Measurements from ENCODE around the gene VIM. TPM values are rescaled to one million over a fixed set of nuclear protein-coding genes. Genes with fewer than 3 reads are reported as not detected.

The VIM gene
- total and polyA plus RNA-seq, 10 of the 15 experiments (the other 5 are each of a cell fraction or from before 2014, with no cell fraction given) = 44.2 to 287 (median 188) TPM

- Histone ChIP-seq H3K4me2 (ENCODE audit: control insufficient read depth, insufficient read depth) (no peak overlapping the region), H3K4me3 (no peak overlapping the region), H3K27ac (ENCODE audit: control insufficient read depth, insufficient read depth) (no peak overlapping the region), H3K9me3 (replicated peaks; ENCODE audit: control insufficient read depth, insufficient read depth, low read length) (no peaks in the 10 kb centered on the region; the same call in 2 of the 3 replicates), H3K79me2 (ENCODE audit: control insufficient read depth, insufficient read depth, low read length) (no peaks in the 10 kb centered on the region), H3K36me3 (ENCODE audit: control insufficient read depth in 2 of 2, insufficient read depth in 2 of 2, low read length in 1 of 2) (peaks cover 7% of the 10 kb centered on the region in 2 experiments; a peak in 3 of 4 replicates), H3K4me1 (ENCODE audit: control insufficient read depth, insufficient read depth, low read length) (peaks cover 20% of the 10 kb centered on the region), H4K20me1 (ENCODE audit: control insufficient read depth, insufficient read depth) (no peaks in the 10 kb centered on the region), H3K9ac (ENCODE audit: control insufficient read depth, insufficient read depth, low read length) (no peak overlapping the region), H3K27me3 (replicated peaks in 1 of 2; ENCODE audit: control insufficient read depth in 2 of 2, insufficient read depth in 2 of 2, low read length in 1 of 2) (no peaks in the 10 kb centered on the region; a peak in 1 of 4 replicates), H2AFZ (ENCODE audit: control insufficient read depth, low read depth, low read length) (no peak overlapping the region)
- CTCF ChIA-PET = interaction anchor here (1.0 kb wide), 1 partner anchor 281 kb away, joined by 3 read pairs; no protein-coding TSS in a partner anchor
- intact Hi-C loops (cut with micrococcal nuclease; ENCODE audit: unreplicated experiment) (loop anchor here (5.0 to 10.0 kb wide), 3 partner anchors 206 to 649 kb away; partner anchors contain the start of gene RSU1), in situ Hi-C loops (cut with MboI) (no loop called here)
- SMC1A ChIA-PET (ENCODE audit: uncharacterized antibody, unreplicated experiment) = no interaction called here
- WGBS (ENCODE audit: insufficient coverage, insufficient replicate concordance, low lambda C conversion rate, missing lambda C conversion rate) = 92% methylated on average over 14 of the region's 14 CpGs
- TF ChIP-seq SMARCA5 (IDR thresholded peaks at IDR 0.05) = no peak
- no peak for TF ChIP-seq SIX5 (IDR thresholded peaks at IDR 0.05; ENCODE audit: low read depth, low read length, severe bottlenecking)
- TF ChIP-seq KLF5 (IDR thresholded peaks at IDR 0.05; ENCODE audit: partially characterized antibody) = no peak
- TF ChIP-seq ZBTB4 (CRISPR knock-in tag; IDR thresholded peaks at IDR 0.05) = no peak
- no peak for TF ChIP-seq PAX8 (IDR thresholded peaks at IDR 0.05)
- TF ChIP-seq NFYB (IDR thresholded peaks at IDR 0.05; ENCODE audit: insufficient read depth, low read depth, low read length) = no peak
- TF ChIP-seq, protein P1, sequence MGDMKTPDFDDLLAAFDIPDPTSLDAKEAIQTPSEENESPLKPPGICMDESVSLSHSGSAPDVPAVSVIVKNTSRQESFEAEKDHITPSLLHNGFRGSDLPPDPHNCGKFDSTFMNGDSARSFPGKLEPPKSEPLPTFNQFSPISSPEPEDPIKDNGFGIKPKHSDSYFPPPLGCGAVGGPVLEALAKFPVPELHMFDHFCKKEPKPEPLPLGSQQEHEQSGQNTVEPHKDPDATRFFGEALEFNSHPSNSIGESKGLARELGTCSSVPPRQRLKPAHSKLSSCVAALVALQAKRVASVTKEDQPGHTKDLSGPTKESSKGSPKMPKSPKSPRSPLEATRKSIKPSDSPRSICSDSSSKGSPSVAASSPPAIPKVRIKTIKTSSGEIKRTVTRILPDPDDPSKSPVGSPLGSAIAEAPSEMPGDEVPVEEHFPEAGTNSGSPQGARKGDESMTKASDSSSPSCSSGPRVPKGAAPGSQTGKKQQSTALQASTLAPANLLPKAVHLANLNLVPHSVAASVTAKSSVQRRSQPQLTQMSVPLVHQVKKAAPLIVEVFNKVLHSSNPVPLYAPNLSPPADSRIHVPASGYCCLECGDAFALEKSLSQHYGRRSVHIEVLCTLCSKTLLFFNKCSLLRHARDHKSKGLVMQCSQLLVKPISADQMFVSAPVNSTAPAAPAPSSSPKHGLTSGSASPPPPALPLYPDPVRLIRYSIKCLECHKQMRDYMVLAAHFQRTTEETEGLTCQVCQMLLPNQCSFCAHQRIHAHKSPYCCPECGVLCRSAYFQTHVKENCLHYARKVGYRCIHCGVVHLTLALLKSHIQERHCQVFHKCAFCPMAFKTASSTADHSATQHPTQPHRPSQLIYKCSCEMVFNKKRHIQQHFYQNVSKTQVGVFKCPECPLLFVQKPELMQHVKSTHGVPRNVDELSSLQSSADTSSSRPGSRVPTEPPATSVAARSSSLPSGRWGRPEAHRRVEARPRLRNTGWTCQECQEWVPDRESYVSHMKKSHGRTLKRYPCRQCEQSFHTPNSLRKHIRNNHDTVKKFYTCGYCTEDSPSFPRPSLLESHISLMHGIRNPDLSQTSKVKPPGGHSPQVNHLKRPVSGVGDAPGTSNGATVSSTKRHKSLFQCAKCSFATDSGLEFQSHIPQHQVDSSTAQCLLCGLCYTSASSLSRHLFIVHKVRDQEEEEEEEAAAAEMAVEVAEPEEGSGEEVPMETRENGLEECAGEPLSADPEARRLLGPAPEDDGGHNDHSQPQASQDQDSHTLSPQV (IDR thresholded peaks at IDR 0.05) = no peak
- no peak for TF ChIP-seq NFXL1 (IDR thresholded peaks at IDR 0.05; ENCODE audit: borderline replicate concordance)
- no peak for TF ChIP-seq TCF12 (IDR thresholded peaks at IDR 0.05; ENCODE audit: low read depth, low read length)
- no peak for TF ChIP-seq ATF2 (IDR thresholded peaks at IDR 0.05; ENCODE audit: low read length)
- TF ChIP-seq, protein P2, sequence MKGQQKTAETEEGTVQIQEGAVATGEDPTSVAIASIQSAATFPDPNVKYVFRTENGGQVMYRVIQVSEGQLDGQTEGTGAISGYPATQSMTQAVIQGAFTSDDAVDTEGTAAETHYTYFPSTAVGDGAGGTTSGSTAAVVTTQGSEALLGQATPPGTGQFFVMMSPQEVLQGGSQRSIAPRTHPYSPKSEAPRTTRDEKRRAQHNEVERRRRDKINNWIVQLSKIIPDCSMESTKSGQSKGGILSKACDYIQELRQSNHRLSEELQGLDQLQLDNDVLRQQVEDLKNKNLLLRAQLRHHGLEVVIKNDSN (IDR thresholded peaks at IDR 0.05; ENCODE audit: borderline replicate concordance, extremely low read length, insufficient read depth, low read depth, low read length) = no peak
- TF ChIP-seq SIN3A (IDR thresholded peaks at IDR 0.05; ENCODE audit: low read depth, low read length) = no peak
- ATAC-seq (no peak), FAIRE-seq (no peak), DNase-seq (ENCODE audit: low read depth, low spot score) (no peak)
- RAD21 ChIA-PET (ENCODE audit: unreplicated experiment) = no interaction called here
- no TSS peak for BruUV-seq (replicated peaks)
- POLR2A ChIA-PET = no interaction called here
Observed at GRCh38 chr10:17233286-17233991, 5.4 kb downstream of the VIM start.
